ENCODE data around the gene GBP1. TPM values are rescaled to one million over a fixed set of nuclear protein-coding genes. Genes with fewer than 3 reads are reported as not detected.

The GBP1 gene
- total RNA-seq, 4 donors from 2014 or later = 16.1 to 38.2 (median 21.1) TPM

- intact Hi-C loops (cut with DNase I) = no loop called here
- no peaks in the 10 kb centered on the region for H3K27me3 ChIP-seq
Observed at GRCh38 chr1:89104147-89104546, 39.1 kb upstream of the GBP1 start.

GRCh38 chr1:89102021-89102420 lies 37.0 kb upstream of the GBP1 start:
- Histone ChIP-seq H3K36me3 (peaks cover 23 to 30% (median 26%) of the 10 kb centered on the region in 4 donors), H3K4me1 (no peaks in the 10 kb centered on the region), H3K27me3 (no peaks in the 10 kb centered on the region), H3K4me3 (no peak overlapping the region), H3K9me3 (no peaks in the 10 kb centered on the region), H3K27ac (replicated peaks in 1 of 4) (no peak overlapping the region)
- DNase-seq (ENCODE audit: extremely low spot score) = no peak
- intact Hi-C loops (cut with DNase I) = no loop called here
- no peak for TF ChIP-seq EP300 (IDR thresholded peaks at IDR 0.05)
- no peak for TF ChIP-seq POLR2AphosphoS5 (IDR thresholded peaks at IDR 0.05)
- TF ChIP-seq CTCF (IDR thresholded peaks at IDR 0.05) = no peak

More at GRCh38 chr1:89104147-89104546, 39.1 kb upstream of the GBP1 start:
- Histone ChIP-seq H3K36me3 (peaks cover 45 to 52% (median 46%) of the 10 kb centered on the region in 4 donors), H3K9me3 (no peaks in the 10 kb centered on the region), H3K27ac (replicated peaks in 1 of 4) (no peak overlapping the region), H3K4me1 (no peaks in the 10 kb centered on the region), H3K4me3 (no peak overlapping the region)
- TF ChIP-seq POLR2AphosphoS5 (IDR thresholded peaks at IDR 0.05) (no peak), CTCF (IDR thresholded peaks at IDR 0.05) (no peak), EP300 (IDR thresholded peaks at IDR 0.05) (no peak), POLR2A (IDR thresholded peaks at IDR 0.05; ENCODE audit: low read depth) (no peak)
- 89% methylated on average over 2 of the region's 2 CpGs for WGBS
- no peak for DNase-seq (ENCODE audit: extremely low spot score)

GRCh38 chr1:89100412-89100811 lies 35.4 kb upstream of the GBP1 start:
- H3K4me3 ChIP-seq = no peak overlapping the region
- intact Hi-C loops (cut with DNase I) = no loop called here
- TF ChIP-seq POLR2AphosphoS5 (IDR thresholded peaks at IDR 0.05) (no peak), CTCF (IDR thresholded peaks at IDR 0.05) (no peak), EP300 (IDR thresholded peaks at IDR 0.05) (no peak), POLR2A (IDR thresholded peaks at IDR 0.05; ENCODE audit: low read depth) (no peak)
- peaks cover 10 to 14% (median 12%) of the 10 kb centered on the region in 4 donors for H3K36me3 ChIP-seq
- DNase-seq (ENCODE audit: extremely low spot score) = no peak
- no peaks in the 10 kb centered on the region for H3K4me1 ChIP-seq
- no peaks in the 10 kb centered on the region for H3K9me3 ChIP-seq
- 89% methylated on average over 3 of the region's 3 CpGs for WGBS
- H3K27me3 ChIP-seq = no peaks in the 10 kb centered on the region
- H3K27ac ChIP-seq (replicated peaks in 1 of 4) = no peak overlapping the region

DNA sequence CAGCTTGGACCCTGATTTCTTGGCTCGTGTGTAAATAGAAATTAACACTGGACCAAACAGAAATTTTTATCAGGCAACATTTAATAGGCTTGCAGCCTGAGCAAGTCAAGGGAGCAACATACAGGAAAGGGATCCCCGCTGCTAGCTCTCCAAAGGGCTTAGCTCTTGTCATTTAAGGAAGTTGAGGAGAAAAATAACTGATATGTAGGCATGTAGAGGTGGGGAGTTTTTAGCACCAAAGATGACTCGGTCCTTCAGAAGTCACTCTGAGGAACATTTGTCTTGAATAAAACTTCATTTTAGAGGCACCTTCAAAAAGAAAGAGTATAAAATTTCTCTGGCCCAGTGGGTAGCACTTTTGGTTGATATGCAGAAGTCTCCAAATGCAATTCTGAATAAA lies 33.8 kb upstream of the GBP1 start:
- intact Hi-C loops (cut with DNase I) = no loop called here
- DNase-seq (ENCODE audit: extremely low spot score) = no peak
- Histone ChIP-seq H3K4me1 (no peaks in the 10 kb centered on the region), H3K36me3 (no peaks in the 10 kb centered on the region), H3K4me3 (no peak overlapping the region), H3K27me3 (no peaks in the 10 kb centered on the region), H3K27ac (replicated peaks in 1 of 4) (no peak overlapping the region), H3K9me3 (no peaks in the 10 kb centered on the region)
- TF ChIP-seq POLR2A (IDR thresholded peaks at IDR 0.05; ENCODE audit: low read depth) (no peak), POLR2AphosphoS5 (IDR thresholded peaks at IDR 0.05) (no peak), CTCF (IDR thresholded peaks at IDR 0.05) (no peak), EP300 (IDR thresholded peaks at IDR 0.05) (no peak)
- WGBS = 75% methylated on average over 3 of the region's 3 CpGs

DNA sequence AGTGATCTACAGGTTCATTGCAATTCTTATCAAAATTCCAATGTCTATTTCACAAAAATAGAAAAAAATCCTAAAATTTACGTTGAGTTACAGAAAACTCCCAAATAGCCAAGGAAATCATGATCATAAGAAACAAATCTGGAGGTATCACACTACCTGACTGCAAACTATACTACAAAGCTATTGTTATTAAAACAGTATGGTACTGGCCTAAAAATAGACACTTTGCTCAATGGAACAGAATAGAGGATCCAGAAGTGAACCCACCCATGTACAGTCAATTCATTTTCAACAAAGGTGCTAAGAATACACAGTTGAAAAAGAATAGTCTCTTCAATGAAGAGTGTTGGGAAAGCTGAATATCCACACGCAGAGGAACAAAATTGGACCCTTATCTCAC lies 30.7 kb upstream of the GBP1 start:
- DNase-seq (ENCODE audit: extremely low spot score) = no peak
- intact Hi-C loops (cut with DNase I) = no loop called here
- 93% methylated on average over 2 of the region's 2 CpGs for WGBS
- H3K4me3 ChIP-seq = no peak overlapping the region
- no peaks in the 10 kb centered on the region for H3K9me3 ChIP-seq
- no peaks in the 10 kb centered on the region for H3K4me1 ChIP-seq
- no peak overlapping the region for H3K27ac ChIP-seq (replicated peaks in 1 of 4)
- TF ChIP-seq POLR2AphosphoS5 (IDR thresholded peaks at IDR 0.05) (no peak), POLR2A (IDR thresholded peaks at IDR 0.05; ENCODE audit: low read depth) (no peak), CTCF (IDR thresholded peaks at IDR 0.05) (no peak), EP300 (IDR thresholded peaks at IDR 0.05) (no peak)
- no peaks in the 10 kb centered on the region for H3K36me3 ChIP-seq
- no peaks in the 10 kb centered on the region for H3K27me3 ChIP-seq
